ENCODE results near the gene PMFBP1.

The PMFBP1 gene

DNA sequence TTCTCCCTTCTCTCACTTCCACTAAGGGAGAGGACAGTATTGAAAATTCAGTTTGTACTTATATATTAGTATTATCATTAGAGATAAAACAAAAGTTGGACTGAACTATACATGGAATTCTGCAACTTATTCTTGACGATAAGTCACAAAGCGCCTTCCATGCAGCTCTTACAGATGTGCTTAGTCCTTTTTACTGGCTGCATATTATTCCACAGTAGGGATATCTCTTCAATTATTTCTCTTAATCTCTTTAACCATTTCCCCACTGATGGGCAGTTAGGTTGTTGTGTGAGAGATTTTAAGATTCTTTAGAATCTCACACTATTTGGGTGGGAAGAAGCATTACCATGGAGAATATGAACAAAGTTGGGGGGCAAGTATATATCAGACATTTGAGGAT lies 32.0 kb downstream of the PMFBP1 start:
- TF ChIP-seq ZNF384 (IDR thresholded peaks at IDR 0.05) (no peak), NFRKB (IDR thresholded peaks at IDR 0.05) (no peak), HDGF (IDR thresholded peaks at IDR 0.05; ENCODE audit: borderline replicate concordance) (no peak), CTBP1 (IDR thresholded peaks at IDR 0.05; ENCODE audit: borderline replicate concordance) (no peak), SP1 (IDR thresholded peaks at IDR 0.05) (no peak), FOXM1 (IDR thresholded peaks at IDR 0.05; ENCODE audit: borderline replicate concordance) (no peak), TARDBP (IDR thresholded peaks at IDR 0.05) (no peak), BHLHE40 (IDR thresholded peaks at IDR 0.05; ENCODE audit: borderline replicate concordance) (no peak), FOXA1 (IDR thresholded peaks at IDR 0.05) (no peak), FOXK2 (IDR thresholded peaks at IDR 0.05) (no peak)
- TF ChIP-seq, protein P1, sequence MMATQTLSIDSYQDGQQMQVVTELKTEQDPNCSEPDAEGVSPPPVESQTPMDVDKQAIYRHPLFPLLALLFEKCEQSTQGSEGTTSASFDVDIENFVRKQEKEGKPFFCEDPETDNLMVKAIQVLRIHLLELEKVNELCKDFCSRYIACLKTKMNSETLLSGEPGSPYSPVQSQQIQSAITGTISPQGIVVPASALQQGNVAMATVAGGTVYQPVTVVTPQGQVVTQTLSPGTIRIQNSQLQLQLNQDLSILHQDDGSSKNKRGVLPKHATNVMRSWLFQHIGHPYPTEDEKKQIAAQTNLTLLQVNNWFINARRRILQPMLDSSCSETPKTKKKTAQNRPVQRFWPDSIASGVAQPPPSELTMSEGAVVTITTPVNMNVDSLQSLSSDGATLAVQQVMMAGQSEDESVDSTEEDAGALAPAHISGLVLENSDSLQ (IDR thresholded peaks at IDR 0.05): no peak
- DNase-seq (ENCODE audit: extremely low spot score): no peak
- ChIA-PET POLR2A (no interaction called here), CTCF (no interaction called here)

DNA sequence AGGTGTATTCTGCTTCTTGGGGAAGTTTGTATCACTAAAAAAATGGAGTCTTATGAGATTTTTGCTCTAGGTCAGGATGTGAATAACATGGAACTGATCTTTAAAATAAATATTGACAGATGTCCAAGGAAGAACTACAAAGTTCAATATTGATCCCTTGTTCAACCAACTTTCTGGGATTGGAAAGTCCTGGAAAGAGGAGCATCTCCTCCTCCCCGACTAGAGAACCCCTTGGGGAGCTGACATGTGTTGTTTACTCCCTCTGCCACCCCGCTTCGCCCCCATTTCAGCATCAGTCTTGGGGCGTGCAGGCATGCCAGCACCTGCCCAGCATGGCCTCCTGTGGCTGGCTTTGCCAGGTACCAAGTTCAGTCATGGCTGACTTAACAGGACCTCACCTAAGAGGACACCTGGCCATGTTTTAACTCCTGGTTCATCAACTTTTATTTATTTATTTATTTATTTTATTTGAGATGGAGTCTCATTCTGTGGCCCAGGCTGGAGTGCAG lies 33.8 kb downstream of the PMFBP1 start:
- CTCF ChIA-PET: no interaction called here

DNA sequence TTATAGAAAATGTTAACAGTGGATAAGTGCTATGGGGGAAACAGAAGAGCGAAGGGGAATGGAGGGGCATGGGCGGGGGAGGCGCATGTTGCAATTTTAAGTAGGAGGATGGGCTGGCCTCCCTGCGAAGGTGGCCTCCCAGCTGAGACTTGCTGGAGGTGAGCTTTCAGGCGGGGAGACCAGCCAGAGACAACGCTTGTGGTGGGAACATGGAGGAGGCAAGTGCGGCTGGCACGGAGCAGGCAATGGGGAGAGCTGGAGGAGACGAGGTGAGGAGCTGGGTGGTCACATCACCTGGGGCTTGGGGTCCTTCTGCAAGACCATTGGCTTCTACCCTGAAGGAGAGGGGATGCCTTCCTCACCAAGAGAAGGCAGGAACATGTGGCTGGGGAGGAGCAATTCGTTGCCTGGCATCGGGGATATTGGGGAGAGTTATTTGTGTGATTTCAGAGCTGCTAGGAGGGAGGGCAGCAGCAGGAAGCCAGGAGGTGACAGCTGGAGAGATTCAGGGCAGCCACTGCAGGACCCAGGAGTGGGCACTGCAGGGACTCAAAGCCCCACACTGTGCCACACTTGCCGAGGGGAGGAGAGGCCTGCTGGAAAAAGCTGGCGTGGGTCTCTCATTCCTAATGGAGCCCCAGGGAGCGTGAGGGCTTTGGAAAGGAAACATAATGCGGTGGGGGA lies 34.4 kb downstream of the PMFBP1 start:
- no peak for DNase-seq (ENCODE audit: extremely low spot score)
- ChIA-PET CTCF (no interaction called here), POLR2A (no interaction called here)
- TF ChIP-seq L3MBTL2 (conservative IDR thresholded peaks at IDR 0.05) (no peak), CTBP1 (IDR thresholded peaks at IDR 0.05; ENCODE audit: borderline replicate concordance) (no peak), HDGF (IDR thresholded peaks at IDR 0.05; ENCODE audit: borderline replicate concordance) (no peak), SUZ12 (IDR thresholded peaks at IDR 0.05) (no peak)
- TF ChIP-seq, protein P1 (IDR thresholded peaks at IDR 0.05): no peak

More for the DNA sequence above, 33.8 kb downstream of the PMFBP1 start:
- TF ChIP-seq NFRKB (IDR thresholded peaks at IDR 0.05) (no peak), SP1 (IDR thresholded peaks at IDR 0.05) (no peak)
- no peak for DNase-seq (ENCODE audit: extremely low spot score)
- POLR2A ChIA-PET: no interaction called here

DNA sequence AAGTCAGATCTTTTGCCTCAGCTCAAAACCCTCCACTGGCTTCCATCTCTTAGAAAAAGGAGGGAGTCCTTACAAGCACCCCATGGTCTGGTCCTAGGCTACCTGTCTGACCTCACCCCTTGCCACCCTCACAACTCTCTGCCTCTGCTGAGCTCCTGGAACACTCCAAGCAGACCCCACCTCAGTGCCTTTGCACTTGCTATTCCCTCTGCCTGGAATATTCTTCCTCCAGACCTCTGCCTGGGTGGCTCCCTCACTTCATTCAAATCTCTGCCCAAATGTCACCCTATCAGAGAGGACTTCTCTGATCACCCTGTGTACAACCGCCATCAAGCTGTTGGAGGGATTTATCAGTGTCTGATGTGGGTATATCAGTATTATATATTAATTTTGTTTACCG lies 37.4 kb downstream of the PMFBP1 start:
- DNase-seq (ENCODE audit: extremely low spot score): no peak
- ChIA-PET CTCF (no interaction called here), POLR2A (no interaction called here)

GRCh38 chr16:72132726-72133125 lies 39.2 kb downstream of the PMFBP1 start:
- CTCF ChIA-PET: no interaction called here
- TF ChIP-seq FOXM1 (IDR thresholded peaks at IDR 0.05; ENCODE audit: borderline replicate concordance) (no peak), SP1 (IDR thresholded peaks at IDR 0.05) (no peak), FOXK2 (IDR thresholded peaks at IDR 0.05) (no peak), HDGF (IDR thresholded peaks at IDR 0.05; ENCODE audit: borderline replicate concordance) (no peak), L3MBTL2 (conservative IDR thresholded peaks at IDR 0.05) (no peak), BHLHE40 (IDR thresholded peaks at IDR 0.05; ENCODE audit: borderline replicate concordance) (no peak), TARDBP (IDR thresholded peaks at IDR 0.05) (no peak), ZNF384 (IDR thresholded peaks at IDR 0.05) (no peak), NFRKB (IDR thresholded peaks at IDR 0.05) (no peak), FOXA1 (IDR thresholded peaks at IDR 0.05) (no peak), SUZ12 (IDR thresholded peaks at IDR 0.05) (no peak), CTBP1 (IDR thresholded peaks at IDR 0.05; ENCODE audit: borderline replicate concordance) (no peak), ARNT (IDR thresholded peaks at IDR 0.05) (no peak), LEF1 (IDR thresholded peaks at IDR 0.05; ENCODE audit: borderline replicate concordance) (no peak), ELF4 (IDR thresholded peaks at IDR 0.05) (no peak)
- TF ChIP-seq, protein P1 (IDR thresholded peaks at IDR 0.05): no peak
- DNase-seq (ENCODE audit: extremely low spot score): no peak
- POLR2A ChIA-PET: no interaction called here

More for the DNA sequence above, 37.4 kb downstream of the PMFBP1 start:
- TF ChIP-seq SUZ12 (IDR thresholded peaks at IDR 0.05): no peak
- TF ChIP-seq SP1 (IDR thresholded peaks at IDR 0.05): no peak

- ChIA-PET POLR2A (no interaction called here), CTCF (interaction anchor here (0.6 kb wide), 1 partner anchor 353 kb away, joined by 3 read pairs; no protein-coding TSS in a partner anchor)
- no peak for DNase-seq (ENCODE audit: extremely low spot score)
- no peak for TF ChIP-seq L3MBTL2 (conservative IDR thresholded peaks at IDR 0.05)
- TF ChIP-seq ELF4 (IDR thresholded peaks at IDR 0.05): no peak
- no peak for TF ChIP-seq TARDBP (IDR thresholded peaks at IDR 0.05)
- TF ChIP-seq ZNF384 (IDR thresholded peaks at IDR 0.05): no peak
- no peak for TF ChIP-seq FOXM1 (IDR thresholded peaks at IDR 0.05; ENCODE audit: borderline replicate concordance)
- no peak for TF ChIP-seq BHLHE40 (IDR thresholded peaks at IDR 0.05; ENCODE audit: borderline replicate concordance)
- no peak for TF ChIP-seq HDGF (IDR thresholded peaks at IDR 0.05; ENCODE audit: borderline replicate concordance)
Observed at GRCh38 chr16:72131036-72131435, 40.9 kb downstream of the PMFBP1 start.
